ENCODE results near the gene NAA25.

GRCh38 chr12:112115259-112116045 is 6.9 kb upstream of the NAA25 start:
- TF ChIP-seq POLR2AphosphoS5 (IDR thresholded peaks at IDR 0.05; ENCODE audit: borderline replicate concordance, low read depth, low read length) (no peak), EZH2 (IDR thresholded peaks at IDR 0.05) (no peak)
